ENCODE results near the gene ITGAV. TPM values are rescaled to one million over a fixed set of nuclear protein-coding genes. Genes with fewer than 3 reads are reported as not detected.

ITGAV gene
- total RNA-seq, 1 donor from 2014 or later, result 452 TPM

GRCh38 chr2:186664385-186665043 is 74.7 kb downstream of the ITGAV start:
- DNase-seq (ENCODE audit: low spot score), result no peak
- TF ChIP-seq, protein P1, sequence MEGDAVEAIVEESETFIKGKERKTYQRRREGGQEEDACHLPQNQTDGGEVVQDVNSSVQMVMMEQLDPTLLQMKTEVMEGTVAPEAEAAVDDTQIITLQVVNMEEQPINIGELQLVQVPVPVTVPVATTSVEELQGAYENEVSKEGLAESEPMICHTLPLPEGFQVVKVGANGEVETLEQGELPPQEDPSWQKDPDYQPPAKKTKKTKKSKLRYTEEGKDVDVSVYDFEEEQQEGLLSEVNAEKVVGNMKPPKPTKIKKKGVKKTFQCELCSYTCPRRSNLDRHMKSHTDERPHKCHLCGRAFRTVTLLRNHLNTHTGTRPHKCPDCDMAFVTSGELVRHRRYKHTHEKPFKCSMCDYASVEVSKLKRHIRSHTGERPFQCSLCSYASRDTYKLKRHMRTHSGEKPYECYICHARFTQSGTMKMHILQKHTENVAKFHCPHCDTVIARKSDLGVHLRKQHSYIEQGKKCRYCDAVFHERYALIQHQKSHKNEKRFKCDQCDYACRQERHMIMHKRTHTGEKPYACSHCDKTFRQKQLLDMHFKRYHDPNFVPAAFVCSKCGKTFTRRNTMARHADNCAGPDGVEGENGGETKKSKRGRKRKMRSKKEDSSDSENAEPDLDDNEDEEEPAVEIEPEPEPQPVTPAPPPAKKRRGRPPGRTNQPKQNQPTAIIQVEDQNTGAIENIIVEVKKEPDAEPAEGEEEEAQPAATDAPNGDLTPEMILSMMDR (IDR thresholded peaks at IDR 0.05), result no peak
- no peak overlapping the region for H3K27ac Mint-ChIP-seq (ENCODE audit: unreplicated experiment)
- H3K9me3 Mint-ChIP-seq (ENCODE audit: low read depth), result no peaks in the 10 kb centered on the region
- no peaks in the 10 kb centered on the region for H3K27me3 Mint-ChIP-seq (ENCODE audit: low read depth)
- no peak overlapping the region for H3K4me3 Mint-ChIP-seq (ENCODE audit: unreplicated experiment)
- peaks cover 5% of the 10 kb centered on the region for H3K4me1 Mint-ChIP-seq (ENCODE audit: low read depth)
- peaks cover 34% of the 10 kb centered on the region for H3K36me3 Mint-ChIP-seq (ENCODE audit: low read depth)

GRCh38 chr2:186669146-186669545 is 79.3 kb downstream of the ITGAV start:
- DNase-seq (ENCODE audit: low spot score), result no peak
- Mint-ChIP-seq H3K4me3 (ENCODE audit: unreplicated experiment) (no peak overlapping the region), H3K36me3 (ENCODE audit: low read depth) (peaks cover 60% of the 10 kb centered on the region), H3K27me3 (ENCODE audit: low read depth) (no peaks in the 10 kb centered on the region), H3K4me1 (ENCODE audit: low read depth) (peaks cover 18% of the 10 kb centered on the region), H3K9me3 (ENCODE audit: low read depth) (peaks cover 12% of the 10 kb centered on the region), H3K27ac (ENCODE audit: unreplicated experiment) (peak overlapping the region; percentile 32)
- TF ChIP-seq, protein P1 (IDR thresholded peaks at IDR 0.05), result no peak

DNA sequence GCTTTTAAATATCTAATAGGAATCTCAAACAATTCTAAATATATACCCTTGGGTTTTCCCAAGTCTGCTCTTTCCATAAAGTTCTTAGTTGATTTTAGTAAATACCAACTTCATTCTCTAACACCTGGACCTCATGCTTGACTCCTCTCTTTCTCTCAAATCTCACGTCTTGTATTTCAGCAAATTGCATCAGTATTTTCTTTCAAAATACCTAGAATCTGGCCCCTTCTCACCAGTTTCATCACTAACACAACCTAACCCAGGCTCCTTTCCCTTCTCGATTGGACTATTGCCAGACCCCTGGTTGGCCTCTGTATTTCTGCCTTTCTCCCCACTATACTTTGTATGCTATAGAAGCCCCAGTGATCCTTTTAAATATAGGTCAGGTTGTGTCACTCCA is 81.0 kb downstream of the ITGAV start:
- no peaks in the 10 kb centered on the region for H3K27me3 Mint-ChIP-seq (ENCODE audit: low read depth)
- H3K4me1 Mint-ChIP-seq (ENCODE audit: low read depth), result peaks cover 18% of the 10 kb centered on the region
- peaks cover 65% of the 10 kb centered on the region for H3K36me3 Mint-ChIP-seq (ENCODE audit: low read depth)
- H3K4me3 Mint-ChIP-seq (ENCODE audit: unreplicated experiment), result no peak overlapping the region
- peak overlapping the region; percentile 15 for H3K27ac Mint-ChIP-seq (ENCODE audit: unreplicated experiment)
- DNase-seq (ENCODE audit: low spot score), result no peak
- TF ChIP-seq, protein P1 (IDR thresholded peaks at IDR 0.05), result no peak
- H3K9me3 Mint-ChIP-seq (ENCODE audit: low read depth), result peaks cover 12% of the 10 kb centered on the region

DNA sequence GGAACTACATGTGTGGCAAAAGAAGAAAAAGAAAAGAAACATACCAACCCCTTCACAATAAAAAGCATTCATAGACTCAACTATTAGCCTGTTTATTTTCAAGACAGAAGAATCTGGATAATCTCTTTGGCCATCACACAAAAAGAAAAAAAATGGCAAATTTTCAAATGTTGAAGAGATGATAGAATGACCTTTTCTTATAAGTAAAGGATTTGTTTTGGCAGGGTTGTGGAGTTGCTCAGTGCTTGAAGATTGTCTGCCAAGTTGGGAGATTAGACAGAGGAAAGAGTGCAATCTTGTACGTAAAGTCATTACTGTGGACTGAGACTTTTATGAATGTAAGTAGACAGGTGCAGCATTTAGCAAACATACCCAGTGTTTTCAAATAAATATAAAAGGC is 85.5 kb downstream of the ITGAV start:
- no peak overlapping the region for H3K4me3 Mint-ChIP-seq (ENCODE audit: unreplicated experiment)
- no peak for DNase-seq (ENCODE audit: low spot score)
- no peaks in the 10 kb centered on the region for H3K27me3 Mint-ChIP-seq (ENCODE audit: low read depth)
- H3K27ac Mint-ChIP-seq (ENCODE audit: unreplicated experiment), result peak overlapping the region; percentile 54
- H3K36me3 Mint-ChIP-seq (ENCODE audit: low read depth), result peaks cover 55% of the 10 kb centered on the region
- TF ChIP-seq, protein P1 (IDR thresholded peaks at IDR 0.05), result no peak
- H3K4me1 Mint-ChIP-seq (ENCODE audit: low read depth), result peaks cover 8% of the 10 kb centered on the region
- H3K9me3 Mint-ChIP-seq (ENCODE audit: low read depth), result peaks cover 12% of the 10 kb centered on the region

GRCh38 chr2:186683341-186683740 is 93.5 kb downstream of the ITGAV start:
- no peak overlapping the region for H3K4me3 Mint-ChIP-seq (ENCODE audit: unreplicated experiment)
- peak overlapping the region; percentile 1 for H3K27ac Mint-ChIP-seq (ENCODE audit: unreplicated experiment)

More at GRCh38 chr2:186683341-186683740, 93.5 kb downstream of the ITGAV start:
- H3K27me3 Mint-ChIP-seq (ENCODE audit: low read depth), result no peaks in the 10 kb centered on the region
- TF ChIP-seq, protein P1 (IDR thresholded peaks at IDR 0.05), result no peak
- H3K9me3 Mint-ChIP-seq (ENCODE audit: low read depth), result peaks cover 11% of the 10 kb centered on the region
- DNase-seq (ENCODE audit: low spot score), result no peak
- no peaks in the 10 kb centered on the region for H3K4me1 Mint-ChIP-seq (ENCODE audit: low read depth)
- peaks cover 22% of the 10 kb centered on the region for H3K36me3 Mint-ChIP-seq (ENCODE audit: low read depth)
